HEK293 (cell line): Measurements from ENCODE around the gene SMAGP.

ENCODE experiments used
- SALL2 ChIP-seq: fragments of 450-650 bp; formaldehyde crosslinking; IDR thresholded peaks from 2 replicates; pipeline ENCODE4 v1.5.0; 2017; ENCODE audit warnings: missing biosample characterization, mild to moderate bottlenecking, missing genetic modification characterization, borderline replicate concordance
- ZFP41 ChIP-seq: fragments of 450-650 bp; formaldehyde crosslinking; IDR thresholded peaks from 2 replicates; pipeline ENCODE4 v1.5.1; 2016; ENCODE audit warnings: missing biosample characterization, missing genetic modification characterization, borderline replicate concordance
- ZNF561 ChIP-seq: fragments of 450-650 bp; IDR thresholded peaks from 2 replicates; pipeline ENCODE4 v1.5.1; 2018; ENCODE audit warnings: missing biosample characterization, missing genetic modification characterization, borderline replicate concordance
- TF ChIP-seq, protein P1 (sequence below): fragments of 450-650 bp; formaldehyde crosslinking; IDR thresholded peaks from 2 replicates; pipeline ENCODE4 v1.5.1; 2016; ENCODE audit warnings: missing biosample characterization, missing genetic modification characterization

DNA sequence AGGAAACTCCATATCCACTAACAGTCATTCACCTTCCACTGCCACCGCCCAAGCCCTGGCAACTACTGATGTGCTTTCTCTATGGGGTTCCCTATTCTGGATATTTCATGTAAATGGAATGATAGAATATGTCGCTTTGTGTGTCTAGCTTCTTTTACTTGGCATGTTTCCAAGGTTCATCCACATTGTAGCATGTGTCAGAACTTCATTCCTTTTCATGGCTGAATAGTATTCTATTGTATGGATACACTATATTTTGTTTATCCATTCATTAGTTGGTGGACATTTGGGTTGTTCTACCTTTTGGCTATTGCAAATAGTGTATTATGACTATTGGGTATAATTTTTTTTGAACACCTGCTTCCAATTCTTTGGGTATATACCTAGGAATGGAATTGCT lies 61.0 kb downstream of the SMAGP start:
- TF ChIP-seq ZFP41 (tag by site-specific recombination) (no peak), ZNF561 (no peak), SALL2 (no peak)
- TF ChIP-seq, protein P1, sequence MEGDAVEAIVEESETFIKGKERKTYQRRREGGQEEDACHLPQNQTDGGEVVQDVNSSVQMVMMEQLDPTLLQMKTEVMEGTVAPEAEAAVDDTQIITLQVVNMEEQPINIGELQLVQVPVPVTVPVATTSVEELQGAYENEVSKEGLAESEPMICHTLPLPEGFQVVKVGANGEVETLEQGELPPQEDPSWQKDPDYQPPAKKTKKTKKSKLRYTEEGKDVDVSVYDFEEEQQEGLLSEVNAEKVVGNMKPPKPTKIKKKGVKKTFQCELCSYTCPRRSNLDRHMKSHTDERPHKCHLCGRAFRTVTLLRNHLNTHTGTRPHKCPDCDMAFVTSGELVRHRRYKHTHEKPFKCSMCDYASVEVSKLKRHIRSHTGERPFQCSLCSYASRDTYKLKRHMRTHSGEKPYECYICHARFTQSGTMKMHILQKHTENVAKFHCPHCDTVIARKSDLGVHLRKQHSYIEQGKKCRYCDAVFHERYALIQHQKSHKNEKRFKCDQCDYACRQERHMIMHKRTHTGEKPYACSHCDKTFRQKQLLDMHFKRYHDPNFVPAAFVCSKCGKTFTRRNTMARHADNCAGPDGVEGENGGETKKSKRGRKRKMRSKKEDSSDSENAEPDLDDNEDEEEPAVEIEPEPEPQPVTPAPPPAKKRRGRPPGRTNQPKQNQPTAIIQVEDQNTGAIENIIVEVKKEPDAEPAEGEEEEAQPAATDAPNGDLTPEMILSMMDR (tag by site-specific recombination) = no peak
